Stimulated activated CD8-positive, alpha-beta memory T cell treated with anti-CD3 and anti-CD28 coated beads, Interleukin-2, amount 100 ng/mL, for 48 hours (primary cell): ENCODE data around the gene FKBP10.
"Not testable (repeated sequence)": the region's sequence is repeated elsewhere in the genome, so short reads cannot be mapped to it uniquely, and the experiment has no call there.

Source experiments
- DNase-seq, 2 donors: peaks; one replicate each; pipeline ENCODE4 v3.0.0-alpha.2; 2020; ENCODE audit warnings: low read depth in 2 of 2

The FKBP10 gene

DNA sequence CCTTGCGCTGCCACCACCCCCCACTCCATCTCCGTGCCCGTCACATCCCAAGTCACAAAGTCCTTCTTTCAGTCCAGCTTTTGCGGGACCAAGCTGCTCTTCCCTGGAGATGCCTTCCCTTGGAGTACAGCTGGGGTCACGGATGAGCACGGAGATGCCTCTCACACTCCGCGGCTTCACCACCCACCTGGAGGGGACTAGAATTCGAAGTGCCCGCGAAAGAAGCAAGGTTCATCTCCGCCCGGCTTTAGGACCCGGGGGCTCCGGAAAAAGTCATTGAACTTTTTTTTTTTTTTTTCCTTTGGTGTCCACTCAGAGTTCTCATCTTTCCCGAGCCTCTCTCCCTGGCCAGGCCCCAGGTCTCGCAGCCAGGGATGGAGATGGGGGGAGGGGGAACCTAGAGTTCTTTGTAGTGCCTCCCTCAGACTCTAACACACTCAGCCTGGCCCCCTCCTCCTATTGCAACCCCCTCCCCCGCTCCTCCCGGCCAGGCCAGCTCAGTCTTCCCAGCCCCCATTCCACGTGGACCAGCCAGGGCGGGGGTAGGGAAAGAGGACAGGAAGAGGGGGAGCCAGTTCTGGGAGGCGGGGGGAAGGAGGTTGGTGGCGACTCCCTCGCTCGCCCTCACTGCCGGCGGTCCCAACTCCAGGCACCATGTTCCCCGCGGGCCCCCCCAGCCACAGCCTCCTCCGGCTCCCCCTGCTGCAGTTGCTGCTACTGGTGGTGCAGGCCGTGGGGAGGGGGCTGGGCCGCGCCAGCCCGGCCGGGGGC, at the start of gene FKBP10:
TSS of gene FKBP10 (plus strand) at position 624 of the 771 bp plus-strand sequence. CDS start at position 655, 31 bp downstream.
- no peak for DNase-seq

GRCh38 chr17:41763327-41763726, 49.5 kb upstream of the FKBP10 start:
- no peak for DNase-seq

DNA sequence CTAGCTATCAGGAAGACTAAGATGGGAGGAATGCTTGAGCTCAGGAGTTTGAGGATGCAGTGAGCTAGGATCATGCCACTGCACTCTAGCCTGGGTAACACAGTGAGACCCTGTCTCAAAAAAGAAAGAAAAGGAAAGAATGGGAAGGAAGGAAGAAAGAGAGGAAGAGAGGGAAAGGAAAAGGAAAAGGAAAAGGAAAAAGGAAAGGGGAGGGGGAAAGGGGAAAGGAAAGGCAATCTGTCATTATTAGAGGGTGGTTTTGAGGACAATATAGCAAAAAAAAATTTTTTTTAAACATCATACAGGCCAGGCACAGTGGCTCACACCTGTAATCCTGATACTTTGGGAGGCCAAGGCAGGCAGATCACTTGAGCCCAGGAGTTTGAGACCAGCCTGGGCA, 46.7 kb upstream of the FKBP10 start:
- no peak for DNase-seq

DNA sequence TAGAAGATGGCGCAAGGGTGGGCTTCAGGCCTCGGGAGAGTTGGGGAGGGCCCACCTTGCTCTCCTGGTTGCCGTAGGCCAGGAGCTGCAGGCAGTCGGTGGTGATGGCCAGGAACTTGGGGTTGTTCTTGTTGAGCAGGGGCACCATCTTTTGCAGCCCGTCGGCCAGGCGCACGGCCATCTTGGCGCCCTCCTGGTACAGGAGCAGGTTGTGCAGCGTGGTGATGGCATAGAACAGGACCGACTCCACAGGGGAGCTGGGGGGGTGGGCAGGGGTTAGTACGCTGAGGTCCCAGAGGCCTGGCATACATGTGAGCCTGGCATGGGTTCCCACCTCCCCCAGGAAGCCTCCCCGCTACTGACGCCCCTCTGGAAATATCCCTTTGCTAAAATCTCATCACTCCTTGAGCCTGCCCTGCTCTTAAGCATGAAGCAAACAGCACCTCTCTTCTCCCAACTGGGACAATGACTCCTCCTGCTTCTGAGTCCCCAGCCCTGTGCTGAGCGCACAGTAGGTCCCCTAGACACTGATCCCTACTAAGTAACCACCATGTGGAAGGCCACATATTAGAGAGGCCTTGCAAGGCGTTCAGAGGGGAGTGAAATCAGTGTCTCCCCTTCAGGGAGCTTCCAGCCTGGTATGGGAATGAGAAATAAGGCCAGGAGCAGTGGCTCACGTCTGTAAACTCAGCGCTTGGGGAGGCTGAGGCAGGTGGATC, 45.3 kb upstream of the FKBP10 start:
- no peak for DNase-seq

GRCh38 chr17:41768682-41769288, 44.0 kb upstream of the FKBP10 start:
- no peak for DNase-seq

DNA sequence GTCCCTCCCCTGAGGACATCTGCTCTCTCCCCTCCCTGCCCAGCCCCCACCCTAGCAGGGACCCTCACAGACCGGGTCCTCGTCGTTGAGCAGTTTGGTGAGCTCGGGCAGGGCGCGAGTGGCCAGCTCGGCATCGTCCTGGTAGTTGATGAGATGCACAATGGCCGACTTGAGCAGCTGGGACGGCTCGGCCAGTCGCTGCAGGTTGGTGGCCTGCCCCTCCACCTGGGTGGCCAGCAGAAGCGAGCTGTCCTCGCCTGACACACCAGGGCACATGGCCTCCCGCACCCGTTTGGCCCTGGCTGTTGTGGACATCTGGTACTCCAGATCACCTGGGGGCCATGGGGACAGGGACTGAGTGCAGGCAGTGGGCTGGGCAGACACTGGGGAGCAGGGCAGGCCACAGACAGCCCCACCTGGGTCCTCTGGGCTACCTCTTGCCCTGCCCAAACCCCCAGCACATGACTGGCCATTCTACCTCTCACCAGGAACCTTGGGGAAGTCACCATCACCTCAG, 43.4 kb upstream of the FKBP10 start:
- no peak for DNase-seq

DNA sequence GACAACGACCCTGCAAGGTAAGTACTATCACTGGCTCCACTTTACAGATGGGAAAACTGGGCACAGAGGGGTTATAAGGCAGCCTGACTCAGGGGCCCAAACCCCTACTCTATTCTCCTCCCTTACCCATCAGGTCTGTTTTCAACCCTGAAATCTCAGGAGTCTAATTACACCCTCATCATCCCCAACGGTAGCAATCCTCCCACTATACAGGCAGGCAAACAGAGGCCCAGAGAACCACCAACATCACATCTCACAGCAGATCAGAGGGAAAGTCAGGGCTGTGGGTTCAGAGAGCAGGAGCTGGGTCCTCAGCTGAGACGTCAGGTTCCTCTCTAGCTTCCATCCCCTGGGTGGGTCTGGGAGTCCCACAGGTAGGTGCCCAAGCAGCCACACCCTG, 42.8 kb upstream of the FKBP10 start:
- no peak for DNase-seq

GRCh38 chr17:41771389-41772206, 41.2 kb upstream of the FKBP10 start:
- DNase-seq = no peak

- no peak for DNase-seq
Observed at GRCh38 chr17:41772218-41772585, 40.6 kb upstream of the FKBP10 start.

DNA sequence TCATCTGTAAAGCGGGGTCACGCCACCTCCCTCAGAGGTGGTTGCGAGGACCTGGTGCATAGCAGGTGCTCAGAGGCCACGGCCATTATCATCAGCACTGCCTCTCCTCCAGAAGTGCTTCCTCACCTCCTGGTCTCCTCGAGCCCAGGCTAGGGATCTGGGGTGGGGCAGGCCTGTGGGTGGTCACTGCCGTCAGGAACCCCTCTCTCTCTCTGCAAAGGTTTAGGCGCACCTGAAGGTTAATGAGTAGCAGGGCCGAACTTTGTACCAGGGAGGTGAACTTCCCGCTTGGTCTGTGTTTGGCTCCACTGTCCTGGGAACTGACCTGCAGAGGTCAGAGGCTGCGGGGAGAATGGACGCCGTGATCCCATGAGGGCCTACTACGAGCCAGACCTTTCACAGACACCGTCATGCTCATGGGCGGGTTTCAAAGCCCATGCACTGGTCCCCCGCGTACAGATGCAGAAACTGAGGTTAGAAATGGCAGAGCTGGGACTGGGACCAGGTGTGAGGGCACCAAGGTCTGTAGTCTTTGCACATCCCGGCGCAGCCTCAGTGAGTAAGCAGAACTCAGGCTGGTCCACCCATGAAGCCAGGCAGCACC, 40.1 kb upstream of the FKBP10 start:
- no peak for DNase-seq

- DNase-seq = no peak
Observed at GRCh38 chr17:41773190-41773588, 39.6 kb upstream of the FKBP10 start.

DNA sequence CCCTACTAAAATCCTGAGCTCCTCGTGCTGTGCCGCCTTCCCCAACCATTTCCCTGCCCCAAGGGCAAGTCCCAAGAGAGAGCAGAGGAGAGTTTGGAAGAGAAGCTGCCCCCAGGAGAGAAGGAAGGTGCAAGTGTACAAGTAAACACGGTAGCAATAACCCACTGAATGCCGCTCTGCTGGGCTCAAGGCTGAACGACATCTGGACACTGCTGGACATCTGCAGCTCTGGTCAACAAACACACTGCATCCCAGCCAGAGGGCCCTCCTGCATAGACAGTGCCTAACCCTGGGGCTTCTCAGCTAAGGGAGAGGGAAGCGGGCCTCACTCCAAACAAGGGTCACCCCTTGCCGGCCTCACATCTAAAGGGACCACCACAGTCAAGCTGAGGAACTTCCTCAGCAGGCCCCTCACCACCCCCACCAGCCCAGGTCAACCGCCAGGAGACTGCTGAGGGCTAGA, 39.0 kb upstream of the FKBP10 start:
- DNase-seq = no peak

- DNase-seq = no peak
Observed at GRCh38 chr17:41775394-41776226, 37.2 kb upstream of the FKBP10 start.

GRCh38 chr17:41776262-41776900, 36.4 kb upstream of the FKBP10 start:
- DNase-seq = not testable (repeated sequence)

GRCh38 chr17:41777157-41777573, 35.6 kb upstream of the FKBP10 start:
- no peak for DNase-seq

DNA sequence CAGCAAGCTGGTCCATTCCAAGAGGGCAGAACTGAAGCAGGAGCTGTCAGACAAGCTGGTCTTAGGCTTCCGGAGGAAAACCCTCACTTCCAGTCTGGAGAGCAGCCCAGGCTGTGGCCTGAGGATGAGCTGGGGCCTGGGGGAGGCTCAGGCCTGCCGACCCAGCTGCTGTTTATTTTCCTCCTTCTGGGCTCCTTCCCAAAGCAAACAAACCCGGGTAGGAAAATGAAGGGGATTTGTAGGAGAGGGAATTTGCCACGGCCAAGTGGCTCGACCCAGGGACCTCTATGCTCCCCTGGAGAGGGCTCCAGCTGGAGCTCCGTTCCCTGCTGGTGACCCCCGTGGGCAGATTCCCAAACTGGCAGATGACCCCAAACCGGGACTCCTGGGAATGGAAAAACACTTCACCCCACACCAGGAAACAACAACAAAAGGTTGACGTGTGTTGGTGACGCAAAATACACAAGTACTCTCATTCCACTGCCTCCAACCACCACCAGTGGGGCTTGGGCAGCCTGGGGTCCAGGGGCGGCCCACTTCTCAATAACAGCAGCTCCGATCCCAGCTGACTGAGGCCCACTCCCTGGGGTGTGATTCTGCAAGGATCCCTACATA, 35.1 kb upstream of the FKBP10 start:
- no peak for DNase-seq

DNA sequence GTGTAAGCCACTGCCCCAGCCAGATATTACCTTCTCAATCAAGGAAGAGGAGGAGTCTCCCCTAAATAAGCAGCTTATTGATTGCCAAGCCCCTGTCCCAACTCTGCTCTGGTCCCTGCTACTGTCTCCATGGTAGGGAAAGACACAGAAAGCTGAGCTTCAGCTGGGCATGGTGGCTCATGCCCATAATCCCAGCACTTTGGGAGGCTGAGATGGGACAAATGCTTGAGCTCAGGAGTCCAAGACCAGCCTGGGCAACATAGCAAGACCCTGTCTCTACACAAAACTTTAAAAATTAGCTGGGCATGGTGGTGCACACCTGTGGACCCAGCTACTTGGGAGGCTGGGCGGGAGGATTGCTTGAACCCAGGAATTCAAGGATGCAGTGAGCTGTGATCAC, 32.9 kb upstream of the FKBP10 start:
- no peak for DNase-seq

GRCh38 chr17:41781404-41782110, 31.2 kb upstream of the FKBP10 start:
- DNase-seq = no peak

DNA sequence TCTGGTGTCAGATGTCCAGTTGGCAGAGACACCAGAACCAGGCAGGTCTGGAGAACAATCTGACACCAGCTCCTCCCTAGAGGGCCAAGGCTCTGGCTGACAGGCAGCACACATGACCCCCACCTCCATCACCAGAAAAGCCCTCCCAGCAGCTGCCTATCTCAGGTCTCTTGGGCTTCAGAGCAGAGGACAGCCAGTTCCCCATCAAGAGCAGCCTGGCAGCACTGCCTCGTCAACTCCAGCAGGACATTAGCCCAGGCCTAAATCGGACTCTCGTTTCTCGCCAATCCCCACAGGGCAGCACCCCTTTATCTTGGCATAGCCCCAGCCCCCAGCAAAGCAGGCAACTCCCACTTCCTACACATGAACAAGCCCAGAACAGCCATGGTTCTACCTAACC, 30.7 kb upstream of the FKBP10 start:
- DNase-seq = no peak
